ENCODE results near the gene UBLCP1. TPM values are rescaled to one million over a fixed set of nuclear protein-coding genes. Genes with fewer than 3 reads are reported as not detected.

UBLCP1 gene
- total RNA-seq, result 10 to 100 TPM; 17.0 to 22.8 TPM

- intact Hi-C loops (cut with DNase I), result loop anchor here (5.0 kb wide), 2 partner anchors 56 to 106 kb away; partner anchors contain the start of gene RNF145
Observed at GRCh38 chr5:159262859-159263568, at the start of gene UBLCP1. TSS of gene UBLCP1 (plus strand) at chr5:159263290. CDS start at chr5:159268916, 5,626 bp downstream.

GRCh38 chr5:159214486-159215271 lies 48.4 kb upstream of the UBLCP1 start:
- no peaks in the 10 kb centered on the region for H3K9me3 ChIP-seq
- DNase-seq (ENCODE audit: low spot score), result no peak
- TF ChIP-seq POLR2A (IDR thresholded peaks at IDR 0.05) (no peak), POLR2AphosphoS5 (IDR thresholded peaks at IDR 0.05) (no peak), CTCF (IDR thresholded peaks at IDR 0.05) (no peak)
- H3K27ac ChIP-seq, result no peak overlapping the region
- no peak overlapping the region for H3K4me3 ChIP-seq
- H3K27me3 ChIP-seq (replicated peaks; ENCODE audit: insufficient read depth), result no peaks in the 10 kb centered on the region
- no peaks in the 10 kb centered on the region for H3K36me3 ChIP-seq
- intact Hi-C loops (cut with DNase I), result no loop called here
- 82% methylated on average over 2 of the region's 2 CpGs for WGBS
- peaks cover 11% of the 10 kb centered on the region for H3K4me1 ChIP-seq (replicated peaks)

More at GRCh38 chr5:159262859-159263568, at the start of gene UBLCP1:
- Histone ChIP-seq H3K27ac (peak within 1 kb of the TSS; percentile 89), H3K9me3 (no peaks in the 10 kb centered on the region), H3K4me3 (peak within 1 kb of the TSS; percentile 72 to 99), H3K36me3 (no peaks in the 10 kb centered on the region), H3K27me3 (replicated peaks; ENCODE audit: insufficient read depth) (no peaks in the 10 kb centered on the region), H3K4me1 (replicated peaks) (no peaks in the 10 kb centered on the region)
- peak; percentile 89 for TF ChIP-seq POLR2AphosphoS5 (IDR thresholded peaks at IDR 0.05)
- peak; percentile 23 for TF ChIP-seq POLR2A (IDR thresholded peaks at IDR 0.05)
- no peak for TF ChIP-seq CTCF (IDR thresholded peaks at IDR 0.05)
- under 1% methylated on average over 51 of the region's 54 CpGs for WGBS
- DNase-seq (ENCODE audit: low spot score), result peak; percentile 72

GRCh38 chr5:159215886-159216285 lies 47.2 kb upstream of the UBLCP1 start:
- intact Hi-C loops (cut with DNase I), result no loop called here
- no peak for DNase-seq (ENCODE audit: low spot score)
- Histone ChIP-seq H3K4me3 (no peak overlapping the region), H3K27me3 (replicated peaks; ENCODE audit: insufficient read depth) (no peaks in the 10 kb centered on the region), H3K9me3 (no peaks in the 10 kb centered on the region), H3K27ac (no peak overlapping the region), H3K36me3 (no peaks in the 10 kb centered on the region), H3K4me1 (replicated peaks) (peaks cover 4% of the 10 kb centered on the region)
- no peak for TF ChIP-seq POLR2A (IDR thresholded peaks at IDR 0.05)
- TF ChIP-seq CTCF (IDR thresholded peaks at IDR 0.05), result no peak
- no peak for TF ChIP-seq POLR2AphosphoS5 (IDR thresholded peaks at IDR 0.05)
- WGBS, result 93% methylated on average over 3 of the region's 3 CpGs

- no peaks in the 10 kb centered on the region for H3K9me3 ChIP-seq
- H3K27me3 ChIP-seq (replicated peaks; ENCODE audit: insufficient read depth), result no peaks in the 10 kb centered on the region
- intact Hi-C loops (cut with DNase I), result no loop called here
- TF ChIP-seq POLR2A (IDR thresholded peaks at IDR 0.05), result no peak
- no peak for DNase-seq (ENCODE audit: low spot score)
- 48% methylated on average over 2 of the region's 2 CpGs for WGBS
- H3K4me1 ChIP-seq (replicated peaks), result peaks cover under 1% of the 10 kb centered on the region
- H3K27ac ChIP-seq, result no peak overlapping the region
- no peaks in the 10 kb centered on the region for H3K36me3 ChIP-seq
- H3K4me3 ChIP-seq, result no peak overlapping the region
Observed at GRCh38 chr5:159216454-159216853, 46.6 kb upstream of the UBLCP1 start.

GRCh38 chr5:159217236-159217635 lies 45.9 kb upstream of the UBLCP1 start:
- DNase-seq (ENCODE audit: low spot score), result no peak
- H3K27ac ChIP-seq, result no peak overlapping the region
- WGBS, result 89% methylated on average over 2 of the region's 2 CpGs
- TF ChIP-seq POLR2AphosphoS5 (IDR thresholded peaks at IDR 0.05) (no peak), POLR2A (IDR thresholded peaks at IDR 0.05) (no peak), CTCF (IDR thresholded peaks at IDR 0.05) (no peak)
- no peak overlapping the region for H3K4me3 ChIP-seq
- no peaks in the 10 kb centered on the region for H3K36me3 ChIP-seq
- no peaks in the 10 kb centered on the region for H3K27me3 ChIP-seq (replicated peaks; ENCODE audit: insufficient read depth)
- intact Hi-C loops (cut with DNase I), result no loop called here
- H3K4me1 ChIP-seq (replicated peaks), result no peaks in the 10 kb centered on the region
- H3K9me3 ChIP-seq, result no peaks in the 10 kb centered on the region
